Naive thymus-derived CD8-positive, alpha-beta T cell (primary cell): Measurements from ENCODE around the gene TSNAXIP1. TPM values are rescaled to one million over a fixed set of nuclear protein-coding genes. Genes with fewer than 3 reads are reported as not detected.
"Not testable (repeated sequence)": the region's sequence is repeated elsewhere in the genome, so short reads cannot be mapped to it uniquely, and the experiment has no call there.

Experiments
- ATAC-seq, 2 donors: fragments of 150-1000 bp; cut with Tn5 transposase in 1 of 2; sonication (Bioruptor Pico), chemical (Tn5 transposase) in 1 of 2; 1 replicate in 1 of 2; 2 replicates in 1 of 2; pipeline ENCODE4 v1.10.0; 2021; ENCODE audit warnings: mild to moderate bottlenecking in 2 of 2, moderate library complexity in 2 of 2
- POLR2A ChIA-PET: fragments of 350-600 bp; sonication (Branson Sonifier 250); formaldehyde crosslinking; loops from one replicate; lab custom pipeline; 2021; ENCODE audit warnings: antibody characterized with exemption; lab: Charles Lee
- DNase-seq, 10 donors: peaks; one replicate each; pipeline versions ENCODE4 v3.0.0 to v3.0.0-alpha.2; 2020 to 2022
- H3K27ac Mint-ChIP-seq, 10 donors: one replicate each; pipeline ENCODE4 v1.8.0; 2020 to 2022; ENCODE audit warnings: mild to moderate bottlenecking in 10 of 10, mixed read lengths in 10 of 10, moderate library complexity in 4 of 10, inconsistent platforms in 1 of 10
- H3K27me3 Mint-ChIP-seq, 5 donors: one replicate each; pipeline ENCODE4 v1.8.0; 2021 to 2022; ENCODE audit warnings: mixed read lengths in 5 of 5
- H3K36me3 Mint-ChIP-seq, 3 donors: one replicate each; pipeline ENCODE4 v1.8.0; 2020 to 2022; ENCODE audit warnings: mixed read lengths in 3 of 3, mild to moderate bottlenecking in 2 of 3, inconsistent platforms in 1 of 3
- H3K4me1 Mint-ChIP-seq, 4 donors: one replicate each; pipeline ENCODE4 v1.8.0; 2021 to 2022; ENCODE audit warnings: mixed read lengths in 4 of 4
- H3K4me3 Mint-ChIP-seq, 10 donors: one replicate each; pipeline ENCODE4 v1.8.0; 2020 to 2022; ENCODE audit warnings: mild to moderate bottlenecking in 10 of 10, mixed read lengths in 10 of 10, moderate library complexity in 6 of 10, inconsistent platforms in 1 of 10
- H3K9me3 Mint-ChIP-seq, 9 donors: one replicate each; pipeline ENCODE4 v1.8.0; 2020 to 2022; ENCODE audit warnings: mixed read lengths in 9 of 9, mild to moderate bottlenecking in 3 of 9, inconsistent platforms in 1 of 9, moderate library complexity in 1 of 9
- polyA plus RNA-seq, 3 donors: library from polyadenylated mRNA; unstranded; fragments of 300-500 nt; fragmentation: Illumina TruSeq; gene quantifications; one replicate each; pipeline ENCODE4 v1.2.3, GENCODE V29; 2021
- total RNA-seq, 8 experiments: library from RNA in 2 of 8; stranded (reverse) in 2 of 8; gene quantifications; one replicate each; pipeline ENCODE4 v1.2.3 and lab custom pipeline; 2021 to 2026

The TSNAXIP1 gene
- total and polyA plus RNA-seq, 5 experiments from 2014 or later = 0.14 to 1.2 (median 1.0) TPM; not detected in 2

DNA sequence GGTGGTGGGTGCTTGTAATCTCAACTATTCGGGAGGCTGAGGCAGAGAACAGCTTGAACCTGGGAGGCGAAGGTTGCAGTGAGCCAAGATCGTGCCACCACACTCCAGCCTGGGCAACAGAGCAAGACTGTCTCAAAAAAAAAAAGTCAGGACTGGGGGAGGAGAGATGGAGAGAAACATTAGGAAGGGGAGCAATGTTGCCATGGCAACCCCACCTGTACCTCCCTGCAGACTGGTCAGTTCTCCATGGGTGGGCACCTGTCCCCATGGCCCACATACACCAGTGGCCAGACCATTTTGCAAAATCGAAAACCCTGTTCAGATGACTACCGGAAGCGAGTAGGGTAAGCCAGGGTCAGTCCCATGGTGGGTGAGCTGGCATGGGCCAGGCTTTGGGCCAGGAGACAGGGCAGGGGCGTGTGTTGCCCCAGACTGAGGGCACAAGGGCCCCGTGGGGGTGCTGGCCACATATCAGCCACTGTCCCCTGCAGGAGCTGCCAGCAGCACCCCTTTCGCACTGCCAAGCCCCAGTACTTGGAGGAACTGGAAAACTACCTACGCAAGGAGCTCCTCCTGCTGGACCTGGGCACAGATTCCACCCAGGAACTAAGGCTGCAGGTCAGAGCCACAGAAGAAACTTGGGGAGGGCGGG lies 14.0 kb downstream of the TSNAXIP1 start:
- no peaks in the 10 kb centered on the region for H3K9me3 Mint-ChIP-seq
- no peak for DNase-seq
- no peaks in the 10 kb centered on the region for H3K27me3 Mint-ChIP-seq
- H3K4me1 Mint-ChIP-seq = peaks cover 3 to 7% (median 6%) of the 10 kb centered on the region in 4 donors
- no peak overlapping the region for H3K4me3 Mint-ChIP-seq
- POLR2A ChIA-PET = no interaction called here
- ATAC-seq = no peak
- peak overlapping the region in 1 of 10 donors; percentile 64 for H3K27ac Mint-ChIP-seq
- peaks cover 0 to 2% (median 0%) of the 10 kb centered on the region in 3 donors for H3K36me3 Mint-ChIP-seq

DNA sequence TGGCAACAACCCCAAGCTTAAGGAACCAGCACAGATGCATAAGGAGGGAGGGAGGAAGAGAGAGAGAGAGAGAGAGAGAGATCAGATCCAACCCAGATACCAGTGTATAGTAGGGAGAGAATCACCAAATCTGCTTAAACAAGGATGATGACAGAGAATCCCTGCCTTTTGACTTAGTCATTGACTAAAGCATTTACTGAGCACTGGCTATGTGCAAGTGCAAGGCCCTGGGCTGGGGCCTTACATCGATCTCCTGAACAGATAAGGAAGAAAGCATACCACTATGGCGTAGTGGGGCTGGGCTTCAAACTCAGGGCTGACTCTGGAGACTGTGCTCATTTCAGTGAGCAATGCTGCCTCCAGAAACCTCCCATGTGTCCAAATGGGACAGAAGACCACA lies 15.8 kb downstream of the TSNAXIP1 start:
- Mint-ChIP-seq H3K4me1 (no peaks in the 10 kb centered on the region), H3K27ac (no peak overlapping the region), H3K9me3 (no peaks in the 10 kb centered on the region), H3K4me3 (no peak overlapping the region), H3K27me3 (no peaks in the 10 kb centered on the region), H3K36me3 (peaks cover 0 to 5% (median 0%) of the 10 kb centered on the region in 3 donors)
- DNase-seq = no peak
- no peak for ATAC-seq
- POLR2A ChIA-PET = no interaction called here

DNA sequence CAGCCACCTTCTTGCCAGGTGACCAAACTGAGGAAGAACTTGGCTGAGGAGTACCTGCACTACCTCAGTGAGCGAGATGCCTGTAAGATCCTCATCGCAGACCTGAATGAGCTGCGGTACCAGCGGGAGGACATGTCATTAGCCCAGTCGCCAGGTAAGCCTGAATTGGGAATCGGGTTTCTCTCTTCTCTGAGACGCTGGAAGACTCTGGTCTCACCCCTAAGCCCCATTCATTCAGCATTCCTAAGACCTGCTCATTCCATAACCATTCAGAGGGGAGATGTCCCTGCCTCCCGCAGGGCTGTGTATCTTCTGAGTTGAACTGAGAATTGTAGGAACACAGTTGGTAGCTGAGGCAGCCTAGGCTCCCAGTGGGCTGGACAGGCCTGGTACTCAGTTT lies 18.4 kb downstream of the TSNAXIP1 start:
- ATAC-seq = no peak
- peak overlapping the region in 2 of 10 donors; percentile 27 to 61 for H3K27ac Mint-ChIP-seq
- no peak for DNase-seq
- H3K9me3 Mint-ChIP-seq = no peaks in the 10 kb centered on the region
- H3K4me3 Mint-ChIP-seq = no peak overlapping the region
- H3K4me1 Mint-ChIP-seq = peaks cover 0 to 2% (median 0%) of the 10 kb centered on the region in 4 donors
- peaks cover 0 to 18% (median 3%) of the 10 kb centered on the region in 3 donors for H3K36me3 Mint-ChIP-seq
- no peaks in the 10 kb centered on the region for H3K27me3 Mint-ChIP-seq
- POLR2A ChIA-PET = no interaction called here

DNA sequence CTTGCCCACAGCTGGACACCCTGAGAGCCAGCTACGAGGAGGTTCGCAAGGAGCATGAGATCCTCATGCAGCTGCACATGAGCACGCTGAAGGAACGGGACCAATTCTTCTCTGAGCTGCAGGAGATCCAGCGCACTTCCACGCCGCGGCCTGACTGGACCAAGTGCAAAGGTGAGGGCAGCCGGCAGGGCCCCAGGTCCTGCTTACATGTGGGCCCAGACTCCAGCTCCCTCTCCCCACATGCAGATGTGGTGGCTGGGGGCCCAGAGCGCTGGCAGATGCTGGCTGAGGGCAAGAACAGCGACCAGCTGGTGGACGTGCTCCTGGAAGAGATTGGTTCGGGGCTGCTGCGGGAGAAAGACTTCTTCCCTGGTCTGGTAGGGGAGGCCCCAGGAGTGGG lies 19.2 kb downstream of the TSNAXIP1 start:
- ATAC-seq = no peak
- peak overlapping the region in 2 of 10 donors; percentile 40 to 86 for H3K27ac Mint-ChIP-seq

DNA sequence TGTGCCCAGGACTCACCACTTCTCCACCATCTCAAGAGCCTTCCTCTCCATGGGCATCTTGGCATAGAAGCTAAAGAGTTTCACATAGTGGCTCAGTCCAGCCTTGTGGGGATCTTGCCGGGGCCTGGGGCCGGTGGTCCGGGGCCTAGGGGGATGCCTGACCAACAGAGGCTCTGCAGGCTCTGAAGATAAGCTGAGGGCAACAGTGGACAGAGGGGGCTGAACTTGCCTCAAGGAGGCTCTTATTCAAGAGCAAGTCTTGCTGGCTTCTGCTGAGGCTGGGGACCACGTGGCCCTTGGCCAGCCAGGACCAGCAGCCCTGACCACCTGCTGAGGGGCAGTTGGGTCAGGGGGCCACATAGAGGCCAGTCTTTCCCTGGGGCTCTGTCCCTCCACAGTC lies 22.0 kb downstream of the TSNAXIP1 start:
- Mint-ChIP-seq H3K9me3 (no peaks in the 10 kb centered on the region), H3K4me1 (peaks cover 5 to 14% (median 10%) of the 10 kb centered on the region in 4 donors), H3K27ac (no peak overlapping the region), H3K36me3 (peaks cover 0 to 23% (median 3%) of the 10 kb centered on the region in 3 donors), H3K4me3 (no peak overlapping the region), H3K27me3 (no peaks in the 10 kb centered on the region)
- POLR2A ChIA-PET = no interaction called here
- DNase-seq = no peak
- ATAC-seq = no peak

More for the DNA sequence above, 19.2 kb downstream of the TSNAXIP1 start:
- Mint-ChIP-seq H3K27me3 (no peaks in the 10 kb centered on the region), H3K9me3 (no peaks in the 10 kb centered on the region), H3K4me1 (peaks cover 0 to 2% (median under 1%) of the 10 kb centered on the region in 4 donors), H3K36me3 (peaks cover 0 to 21% (median 3%) of the 10 kb centered on the region in 3 donors), H3K4me3 (no peak overlapping the region)
- no peak for DNase-seq
- POLR2A ChIA-PET = no interaction called here

DNA sequence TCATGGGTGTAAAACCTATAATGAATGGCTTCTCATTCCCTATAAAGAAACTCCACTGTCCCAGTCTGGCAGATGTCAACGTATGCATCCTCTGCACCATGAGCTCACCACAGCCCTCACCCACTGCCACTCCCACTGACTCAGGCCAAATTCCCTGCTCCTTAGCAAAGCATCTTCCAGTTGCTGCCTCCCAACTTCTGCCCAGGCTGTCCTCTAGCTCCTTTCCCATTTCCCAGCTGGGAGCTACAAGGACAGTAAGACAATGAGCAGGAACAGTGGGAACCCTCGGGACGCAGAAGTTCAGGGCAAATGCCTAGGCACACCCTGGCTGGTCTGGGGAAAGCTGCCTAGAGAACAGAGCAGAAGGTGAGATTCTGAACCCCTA lies 26.3 kb downstream of the TSNAXIP1 start:
- Mint-ChIP-seq H3K36me3 (peaks cover 0 to 18% (median 3%) of the 10 kb centered on the region in 3 donors), H3K4me1 (peaks cover 5 to 19% (median 15%) of the 10 kb centered on the region in 4 donors), H3K27me3 (no peaks in the 10 kb centered on the region), H3K4me3 (peak overlapping the region; percentile 85 to 98 (median 92)), H3K9me3 (no peaks in the 10 kb centered on the region), H3K27ac (peak overlapping the region in 6 of 10 donors; percentile 31 to 88 (median 66))
- ATAC-seq = no peak
- POLR2A ChIA-PET = interaction anchor here (0.5 to 1.8 kb wide), 10 partner anchors 10 to 453 kb away, joined by 3 to 15 read pairs (median 5); partner anchors contain the start of genes EDC4, NUTF2, RANBP10 and THAP11
- DNase-seq = no peak

DNA sequence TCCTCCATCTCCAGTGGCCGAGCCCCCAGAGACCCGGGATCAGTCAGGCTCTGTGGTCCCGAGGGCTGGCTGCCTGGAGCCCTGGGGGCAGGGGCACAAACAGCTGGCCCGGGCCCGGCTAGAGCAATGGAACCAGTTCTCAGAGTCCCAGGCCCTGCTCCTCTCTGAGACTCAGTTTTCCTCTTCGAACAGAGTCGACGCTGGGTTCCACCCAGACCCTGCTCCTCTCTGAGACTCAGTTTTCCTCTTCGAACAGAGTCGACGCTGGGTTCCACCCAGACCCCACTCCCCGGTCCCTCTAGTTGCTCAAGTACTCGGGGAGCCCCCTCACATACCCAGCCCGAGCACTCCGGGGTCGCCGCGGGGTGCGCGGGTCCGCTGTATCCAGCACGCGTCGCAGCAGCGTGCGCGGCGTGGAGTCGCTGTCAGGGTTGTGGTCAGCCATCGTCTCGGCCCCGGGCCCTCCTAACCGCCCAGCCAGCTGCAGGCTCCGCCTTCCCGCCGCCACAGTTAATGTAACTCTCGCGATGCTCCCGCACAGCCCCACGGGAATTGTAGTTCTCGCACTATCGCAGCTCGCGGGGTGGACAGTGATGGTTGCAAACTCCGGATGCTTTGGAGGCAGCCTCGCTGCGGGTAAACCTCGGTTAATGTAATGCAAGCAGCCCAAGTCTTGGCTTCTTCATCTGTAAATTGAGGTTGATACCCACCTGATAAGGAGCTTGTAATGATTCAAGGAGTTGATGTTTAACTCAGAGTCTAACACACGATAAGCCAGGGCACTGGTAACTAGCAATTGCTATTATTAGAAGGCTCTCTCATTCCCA lies 26.9 kb downstream of the TSNAXIP1 start:
- peak; percentile 99 to 100 for ATAC-seq
- Mint-ChIP-seq H3K4me1 (peaks cover 5 to 19% (median 15%) of the 10 kb centered on the region in 4 donors), H3K27ac (peak overlapping the region; percentile 43 to 93 (median 84)), H3K36me3 (peaks cover 0 to 14% (median 2%) of the 10 kb centered on the region in 3 donors), H3K27me3 (no peaks in the 10 kb centered on the region), H3K9me3 (no peaks in the 10 kb centered on the region), H3K4me3 (peak overlapping the region; percentile 85 to 98 (median 92))
- peak; percentile 81 to 96 (median 91) for DNase-seq
- POLR2A ChIA-PET = interaction anchor here (0.5 to 1.8 kb wide), 15 partner anchors 9 to 453 kb away, joined by 3 to 15 read pairs (median 5); partner anchors contain the start of genes DPEP2, EDC4, NFATC3 and RANBP10

DNA sequence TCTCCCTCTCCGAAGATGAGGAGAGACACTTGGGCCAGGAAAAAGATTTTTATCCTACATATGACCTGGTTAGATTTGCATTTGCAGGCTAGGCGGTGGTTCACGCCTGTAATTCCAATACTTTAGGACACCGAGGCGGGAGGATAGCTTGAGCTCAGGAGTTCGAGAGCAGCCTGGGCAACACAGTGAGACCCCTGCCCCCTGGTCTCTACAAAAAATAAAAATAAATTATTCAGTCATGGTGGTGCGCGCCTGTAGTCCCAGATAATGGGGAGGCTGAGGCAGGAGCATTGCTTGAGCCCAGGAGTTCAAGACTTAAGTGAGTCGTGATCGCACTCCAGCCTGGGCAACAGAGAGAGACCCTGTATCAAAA lies 27.5 kb downstream of the TSNAXIP1 start:
- POLR2A ChIA-PET = interaction anchor here (0.7 to 1.8 kb wide), 11 partner anchors 9 to 251 kb away, joined by 3 to 15 read pairs (median 5); partner anchors contain the start of genes DPEP2, EDC4, NFATC3 and RANBP10
- Mint-ChIP-seq H3K9me3 (no peaks in the 10 kb centered on the region), H3K27me3 (no peaks in the 10 kb centered on the region), H3K4me1 (peaks cover 5 to 19% (median 15%) of the 10 kb centered on the region in 4 donors), H3K27ac (peak overlapping the region; percentile 43 to 93 (median 84)), H3K36me3 (peaks cover 0 to 10% (median 0%) of the 10 kb centered on the region in 3 donors), H3K4me3 (peak overlapping the region; percentile 85 to 98 (median 92))
- DNase-seq (no peak), ATAC-seq (no peak)

DNA sequence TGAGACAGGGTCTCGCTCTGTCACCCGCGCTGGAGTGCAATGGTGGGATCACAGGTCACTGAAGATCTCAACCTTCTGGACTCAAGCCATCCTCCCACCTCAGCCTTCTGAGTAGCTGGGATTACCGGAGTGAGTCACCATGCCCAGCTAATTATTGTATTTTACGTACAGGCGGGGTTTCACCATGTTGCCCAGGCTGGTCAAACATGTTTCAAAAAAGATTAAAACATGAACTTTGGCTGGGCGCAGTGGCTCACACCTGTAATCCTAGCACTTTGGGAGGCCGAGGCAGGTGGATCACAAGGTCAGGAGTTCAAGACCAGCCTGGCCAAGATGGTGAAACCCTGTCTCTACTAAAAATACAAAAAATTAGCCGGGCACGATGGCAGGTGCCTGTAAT lies 30.5 kb downstream of the TSNAXIP1 start:
- POLR2A ChIA-PET = interaction anchor here (2.1 kb wide), 1 partner anchor 21 kb away, joined by 6 read pairs; no protein-coding TSS in a partner anchor
- not testable (repeated sequence) for H3K4me3 Mint-ChIP-seq, H3K9me3 Mint-ChIP-seq, DNase-seq, H3K27me3 Mint-ChIP-seq, H3K36me3 Mint-ChIP-seq, H3K27ac Mint-ChIP-seq, ATAC-seq
- H3K4me1 Mint-ChIP-seq = peaks cover 4 to 22% (median 21%) of the 10 kb centered on the region in 4 donors

DNA sequence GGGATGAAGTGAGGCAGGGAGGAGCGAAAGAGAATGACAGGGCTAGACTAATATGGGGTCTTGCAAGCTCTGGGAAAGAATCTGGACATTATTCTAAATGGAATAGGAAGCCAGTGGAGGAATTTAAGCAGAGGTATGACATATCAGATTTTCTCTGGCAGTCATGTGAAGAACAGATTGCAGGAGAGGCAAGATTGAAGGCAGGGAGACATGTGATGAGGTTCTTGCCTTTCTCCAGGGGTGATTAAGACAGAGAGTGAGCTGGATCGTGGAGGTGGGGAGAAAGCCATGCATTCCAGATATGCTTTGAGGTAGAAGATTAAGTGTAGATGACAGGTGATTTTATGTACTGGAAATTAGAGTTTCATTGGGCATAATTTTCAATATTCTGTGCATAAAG lies 31.1 kb downstream of the TSNAXIP1 start:
- ATAC-seq = no peak
- Mint-ChIP-seq H3K27me3 (no peaks in the 10 kb centered on the region), H3K36me3 (no peaks in the 10 kb centered on the region), H3K4me1 (peaks cover 4 to 20% (median 17%) of the 10 kb centered on the region in 4 donors), H3K27ac (no peak overlapping the region), H3K9me3 (no peaks in the 10 kb centered on the region), H3K4me3 (no peak overlapping the region)
- POLR2A ChIA-PET = interaction anchor here (2.1 kb wide), 1 partner anchor 21 kb away, joined by 6 read pairs; no protein-coding TSS in a partner anchor
- DNase-seq = no peak

DNA sequence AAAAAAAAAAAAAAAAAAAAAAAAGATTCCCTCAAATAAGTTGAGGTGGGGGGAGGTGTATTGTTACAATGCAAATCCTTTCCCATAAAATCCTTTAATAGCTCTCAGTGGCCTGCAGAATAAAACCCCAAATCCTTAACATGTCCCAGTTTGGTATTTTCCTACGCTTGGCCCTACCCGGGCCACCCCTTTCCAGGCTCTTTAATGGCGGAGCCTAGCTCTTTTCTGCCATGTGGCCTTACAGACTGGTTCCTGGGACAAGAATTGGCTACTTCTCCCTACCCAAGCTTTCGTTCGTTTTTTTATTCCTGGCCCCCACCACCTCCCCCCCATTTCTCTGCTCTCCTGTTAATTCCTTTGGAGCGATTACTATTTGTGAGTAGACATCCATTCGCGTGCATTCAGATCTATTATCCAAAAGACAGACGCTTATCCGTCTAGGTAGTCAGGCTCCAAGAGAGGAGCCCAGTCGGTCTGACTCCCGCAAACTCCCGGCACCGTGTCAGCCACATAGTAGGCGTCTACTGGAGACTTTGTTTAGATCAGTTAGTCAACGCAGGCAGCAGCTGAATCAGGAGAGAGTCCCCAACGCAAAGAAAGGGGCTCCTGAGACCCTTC lies 34.6 kb downstream of the TSNAXIP1 start:
- ATAC-seq (no peak), DNase-seq (no peak)
- Mint-ChIP-seq H3K9me3 (no peaks in the 10 kb centered on the region), H3K4me1 (peaks cover 14 to 41% (median 35%) of the 10 kb centered on the region in 4 donors), H3K27ac (peak overlapping the region; percentile 83 to 99 (median 98)), H3K27me3 (no peaks in the 10 kb centered on the region), H3K4me3 (peak overlapping the region; percentile 75 to 97 (median 96)), H3K36me3 (no peaks in the 10 kb centered on the region)
- POLR2A ChIA-PET = interaction anchor here (0.5 to 1.7 kb wide), 9 partner anchors 10 to 533 kb away, joined by 3 to 16 read pairs (median 4); partner anchors contain the start of genes EDC4, RANBP10 and TSNAXIP1
